ENCODE results near the gene ZSCAN2.
A peak's percentile ranks its signal among the peaks of the same experiment; 100 is the strongest.
"Not testable (repeated sequence)": the region's sequence is repeated elsewhere in the genome, so short reads cannot be mapped to it uniquely, and the experiment has no call there.

ZSCAN2 gene

DNA sequence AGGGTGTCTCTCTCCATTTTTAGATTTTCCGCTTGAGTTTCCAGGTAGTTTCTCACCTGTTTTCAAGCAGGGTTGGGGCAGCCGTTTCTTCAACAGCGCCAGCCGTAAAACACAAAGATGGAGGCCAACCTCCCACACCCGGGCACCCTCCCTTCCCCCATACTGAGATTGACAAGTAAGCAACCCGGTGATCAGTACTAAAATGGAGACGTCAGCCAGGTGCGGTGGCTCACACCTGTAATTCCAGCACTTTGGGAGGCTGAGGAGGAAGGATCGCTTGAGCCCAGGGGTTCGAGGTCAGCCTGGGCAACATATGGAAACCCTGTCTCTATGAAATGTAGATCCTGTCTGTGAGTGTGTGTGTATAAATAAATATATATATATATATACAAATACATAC, 903 bp upstream of the ZSCAN2 start:
- DNase-seq: no peak

DNA sequence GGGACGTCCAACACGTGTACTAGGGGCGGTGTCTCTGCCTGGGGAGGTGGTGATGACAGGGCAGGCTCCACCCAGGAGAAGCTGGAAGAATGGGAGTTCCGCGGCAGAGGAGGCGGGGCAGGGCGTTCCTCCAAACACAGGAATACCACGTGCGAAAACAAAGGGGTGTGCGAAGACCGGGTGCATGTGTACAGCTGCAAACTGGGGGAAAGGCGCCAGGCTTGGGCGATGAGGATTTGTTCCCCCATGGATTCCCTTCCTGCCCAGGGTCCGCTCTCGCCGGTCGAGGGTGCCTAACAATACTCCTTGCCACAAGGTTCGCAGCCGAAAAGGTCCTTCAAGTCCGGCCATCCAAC, 500 bp upstream of the ZSCAN2 start:
- DNase-seq: peak; percentile 70

DNA sequence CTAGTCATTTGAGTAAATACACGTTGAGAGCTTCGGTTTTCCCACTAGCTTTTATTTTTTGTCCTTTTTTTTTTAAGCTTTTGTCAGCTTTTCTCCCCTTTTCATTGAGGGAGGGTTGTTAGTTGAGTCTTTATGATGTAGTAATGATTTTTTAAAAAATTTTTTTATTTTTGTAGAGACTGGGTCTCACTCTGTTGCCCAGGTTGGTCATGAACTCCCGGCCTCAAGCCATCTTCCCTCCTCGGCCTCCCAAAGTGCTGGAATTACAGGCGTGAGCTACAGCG, 688 bp downstream of the ZSCAN2 start:
- no peak for DNase-seq

DNA sequence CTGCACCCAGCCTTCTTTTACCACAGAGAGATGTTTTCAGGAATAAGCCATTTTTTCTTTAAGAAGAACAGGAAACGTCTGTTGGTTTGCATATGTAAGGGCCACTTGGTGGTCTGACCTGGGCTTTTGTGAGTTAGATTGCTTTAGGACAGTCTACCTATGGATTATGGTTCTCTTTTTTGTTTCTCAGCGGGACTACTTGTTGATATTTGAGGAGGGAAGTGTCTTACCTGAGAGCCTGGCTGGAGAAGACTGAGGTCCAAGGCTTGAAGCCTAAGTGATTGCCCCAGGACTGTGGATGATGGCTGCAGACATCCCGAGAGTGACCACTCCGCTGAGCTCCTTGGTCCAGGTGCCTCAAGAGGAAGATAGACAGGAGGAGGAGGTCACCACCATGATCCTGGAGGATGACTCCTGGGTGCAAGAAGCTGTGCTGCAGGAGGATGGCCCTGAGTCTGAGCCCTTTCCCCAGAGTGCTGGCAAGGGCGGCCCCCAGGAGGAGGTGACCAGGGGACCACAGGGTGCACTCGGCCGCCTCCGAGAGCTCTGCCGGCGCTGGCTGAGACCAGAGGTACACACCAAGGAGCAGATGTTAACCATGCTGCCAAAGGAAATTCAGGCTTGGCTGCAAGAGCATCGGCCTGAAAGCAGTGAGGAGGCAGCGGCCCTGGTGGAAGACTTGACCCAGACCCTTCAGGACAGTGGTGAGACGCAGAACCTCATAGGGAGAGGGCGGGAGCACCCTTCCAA, 3.0 kb downstream of the ZSCAN2 start:
- no peak for DNase-seq

DNA sequence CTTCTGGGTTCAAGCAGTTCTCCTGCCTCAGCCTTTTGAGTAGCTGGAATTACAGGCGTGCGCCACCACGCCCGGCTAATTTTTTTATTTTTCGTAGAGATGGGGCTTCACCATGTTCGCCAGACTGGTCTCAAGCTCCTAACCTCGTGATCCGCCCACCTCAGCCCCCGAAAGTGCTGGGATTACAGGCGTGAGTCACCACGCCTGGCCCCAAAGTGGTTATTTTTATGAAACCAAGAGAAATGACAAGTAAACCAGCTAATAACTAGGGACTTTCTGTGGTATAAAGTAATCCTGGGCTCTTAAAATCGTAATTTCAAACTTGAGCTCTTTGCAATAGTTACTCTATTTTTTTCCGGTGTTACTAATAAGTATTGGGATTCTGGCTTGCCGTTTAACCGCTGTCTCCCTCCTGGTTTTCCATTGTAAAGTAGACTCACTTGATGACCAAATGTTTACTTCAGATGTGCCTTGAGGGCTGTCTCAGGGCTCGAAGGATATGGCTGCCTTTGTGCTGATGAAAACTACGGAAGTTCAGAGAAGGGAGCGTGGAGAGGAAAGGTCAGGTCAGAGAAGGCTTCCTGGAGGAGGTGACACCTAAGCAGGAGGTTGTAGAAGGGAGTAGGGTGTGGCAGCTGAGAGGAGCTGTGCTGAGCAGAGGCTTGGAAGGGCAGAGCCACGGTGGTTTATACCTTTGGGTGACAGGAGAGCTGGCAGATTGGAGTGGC, 4.2 kb downstream of the ZSCAN2 start:
- DNase-seq: peak; percentile 82

DNA sequence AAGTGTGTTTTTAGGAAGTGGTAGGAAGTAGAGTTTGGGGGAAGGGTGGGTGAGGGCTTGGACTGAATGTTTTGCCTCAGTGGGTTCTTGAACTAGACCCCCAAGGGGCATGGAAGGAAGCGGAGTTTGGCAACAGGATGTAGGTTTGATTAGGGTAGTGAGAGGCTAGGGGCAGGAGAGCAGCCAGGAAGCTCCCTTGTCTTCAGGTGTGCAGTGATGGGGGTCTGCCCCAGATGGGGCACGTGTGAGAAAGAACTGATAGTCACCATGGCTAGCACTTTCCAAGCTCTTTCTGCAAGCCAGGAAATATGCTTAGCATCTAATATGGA, 4.7 kb downstream of the ZSCAN2 start:
- no peak for DNase-seq

DNA sequence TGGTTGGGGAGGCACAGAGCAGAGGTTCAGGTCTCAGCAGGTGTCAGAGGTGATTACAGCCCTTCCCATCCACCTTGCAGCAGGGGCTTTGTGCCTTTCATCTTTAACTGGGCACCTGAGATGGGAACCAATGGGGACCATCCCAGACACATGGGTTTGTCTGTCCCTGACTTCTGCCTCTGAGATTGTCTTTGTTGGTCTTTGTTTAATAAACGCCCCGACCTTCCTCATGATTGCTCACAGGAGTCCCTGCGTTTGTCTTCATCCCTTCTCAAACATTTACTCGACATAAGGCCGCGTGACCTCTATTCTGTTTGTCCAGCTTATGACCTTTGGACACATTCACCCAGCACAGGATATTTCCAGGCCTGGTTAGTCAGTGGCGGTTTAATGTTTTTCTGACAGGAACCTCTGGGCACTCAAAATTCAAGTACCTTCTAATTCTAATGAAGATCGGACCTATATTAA, 5.9 kb downstream of the ZSCAN2 start:
- DNase-seq: no peak

DNA sequence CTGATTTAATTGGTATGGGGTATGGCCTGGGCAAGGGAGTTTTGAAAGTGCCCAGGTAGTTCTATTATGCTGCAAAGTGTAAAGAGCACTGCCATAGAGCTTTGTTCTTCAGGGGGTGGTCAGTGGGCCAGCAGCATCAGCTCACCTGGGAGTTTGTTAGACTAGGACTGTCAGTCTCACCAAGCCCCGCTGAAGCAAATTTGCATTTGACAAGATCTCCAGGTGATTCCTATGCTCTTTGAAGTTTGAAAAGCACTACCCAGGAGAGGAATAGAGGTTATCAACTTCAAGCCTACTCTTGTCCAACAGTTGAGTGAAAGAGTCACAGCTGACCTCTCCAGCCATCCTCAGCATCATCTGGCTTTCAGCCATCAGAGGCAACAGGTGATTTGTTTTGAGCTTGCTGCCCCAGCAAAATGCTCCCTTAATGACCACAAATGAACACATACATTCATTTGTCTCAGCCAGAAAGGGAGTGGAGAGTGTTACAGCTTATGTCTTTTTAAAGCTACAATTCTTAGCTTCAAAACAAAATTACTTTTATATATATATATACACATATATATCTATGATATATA, 8.0 kb downstream of the ZSCAN2 start:
- DNase-seq: no peak

DNA sequence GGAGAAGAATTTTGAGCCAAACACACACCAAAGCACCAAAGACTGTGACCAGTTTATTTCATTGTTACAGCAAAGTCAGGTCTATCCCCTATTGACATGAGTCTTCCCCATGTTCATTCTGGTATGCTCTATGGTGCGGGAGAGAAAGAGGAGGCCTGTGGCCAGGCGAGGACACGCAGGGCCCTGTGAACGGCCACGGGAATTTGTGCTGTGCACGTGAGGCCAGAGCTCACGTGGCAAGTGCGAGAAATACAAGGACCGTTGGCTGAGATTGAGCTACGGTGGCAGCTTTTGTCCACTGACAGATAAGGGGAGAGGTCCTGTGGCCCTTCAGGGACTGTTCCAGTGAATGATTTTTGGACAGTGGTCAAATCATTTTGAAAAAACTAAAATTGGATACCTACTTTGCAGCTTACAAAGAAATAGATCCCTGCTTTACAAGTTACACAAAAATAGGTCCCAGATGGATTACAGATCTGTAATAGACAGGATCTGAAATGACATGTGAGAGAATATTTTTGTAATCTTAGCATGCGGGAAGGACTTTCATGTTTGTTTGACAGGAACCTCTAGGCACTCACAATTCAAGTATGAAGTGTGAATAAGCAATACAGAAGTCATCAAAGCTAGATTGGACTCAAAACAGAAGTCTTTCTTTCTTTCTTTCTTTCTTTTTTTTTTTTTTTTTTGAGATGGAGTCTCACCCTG, 9.2 kb downstream of the ZSCAN2 start:
- DNase-seq: no peak

DNA sequence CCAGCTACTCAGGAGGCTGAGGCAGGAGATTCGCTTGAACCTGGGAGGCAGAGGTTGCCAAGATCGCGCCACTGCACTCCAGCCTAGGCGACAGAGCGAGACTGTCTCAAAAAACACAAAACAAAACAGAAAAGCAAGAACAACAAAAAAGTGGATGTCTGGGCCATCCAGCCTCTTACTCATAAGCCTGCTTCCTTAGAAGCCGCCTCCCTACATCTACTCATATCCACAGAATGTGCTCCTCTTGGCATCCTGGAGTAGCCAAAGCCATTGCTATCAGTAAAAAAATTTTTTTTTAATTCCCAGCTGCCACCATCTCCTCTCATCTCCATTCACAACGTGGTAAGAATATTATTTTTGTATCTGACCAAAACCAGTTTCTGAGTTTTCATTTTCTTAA, 10.8 kb downstream of the ZSCAN2 start:
- no peak for DNase-seq

DNA sequence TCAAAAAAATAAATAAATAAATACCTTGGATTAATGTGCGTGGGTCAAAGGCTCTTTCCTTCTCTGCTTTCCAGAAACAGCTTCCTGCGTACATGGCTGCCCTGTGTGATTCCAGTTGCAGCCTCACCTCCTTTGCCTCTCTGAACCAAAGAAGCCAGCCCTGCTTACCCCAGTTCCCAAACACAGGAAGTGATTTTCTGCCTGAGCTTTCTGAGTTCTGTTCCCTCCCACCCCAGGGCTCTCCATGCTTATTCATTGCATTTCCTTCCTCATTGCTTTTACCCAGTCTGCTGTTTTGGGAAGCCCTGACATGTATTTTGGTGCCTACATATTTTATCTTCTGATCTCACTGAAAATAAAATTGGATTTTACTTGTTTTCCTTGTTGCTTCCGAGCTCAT, 15.4 kb downstream of the ZSCAN2 start:
- DNase-seq: no peak

DNA sequence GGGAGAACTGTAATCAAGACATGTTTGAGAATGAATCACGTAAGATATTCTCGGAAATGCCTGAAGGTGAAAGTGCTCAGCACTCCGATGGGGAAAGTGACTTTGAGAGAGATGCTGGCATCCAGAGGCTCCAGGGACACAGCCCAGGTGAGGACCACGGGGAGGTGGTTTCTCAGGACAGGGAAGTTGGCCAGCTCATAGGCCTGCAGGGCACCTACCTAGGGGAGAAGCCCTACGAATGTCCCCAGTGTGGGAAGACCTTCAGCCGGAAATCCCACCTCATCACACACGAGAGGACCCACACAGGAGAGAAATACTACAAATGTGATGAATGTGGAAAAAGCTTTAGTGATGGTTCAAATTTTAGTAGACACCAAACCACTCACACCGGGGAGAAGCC, 19.8 kb downstream of the ZSCAN2 start:
- no peak for DNase-seq

DNA sequence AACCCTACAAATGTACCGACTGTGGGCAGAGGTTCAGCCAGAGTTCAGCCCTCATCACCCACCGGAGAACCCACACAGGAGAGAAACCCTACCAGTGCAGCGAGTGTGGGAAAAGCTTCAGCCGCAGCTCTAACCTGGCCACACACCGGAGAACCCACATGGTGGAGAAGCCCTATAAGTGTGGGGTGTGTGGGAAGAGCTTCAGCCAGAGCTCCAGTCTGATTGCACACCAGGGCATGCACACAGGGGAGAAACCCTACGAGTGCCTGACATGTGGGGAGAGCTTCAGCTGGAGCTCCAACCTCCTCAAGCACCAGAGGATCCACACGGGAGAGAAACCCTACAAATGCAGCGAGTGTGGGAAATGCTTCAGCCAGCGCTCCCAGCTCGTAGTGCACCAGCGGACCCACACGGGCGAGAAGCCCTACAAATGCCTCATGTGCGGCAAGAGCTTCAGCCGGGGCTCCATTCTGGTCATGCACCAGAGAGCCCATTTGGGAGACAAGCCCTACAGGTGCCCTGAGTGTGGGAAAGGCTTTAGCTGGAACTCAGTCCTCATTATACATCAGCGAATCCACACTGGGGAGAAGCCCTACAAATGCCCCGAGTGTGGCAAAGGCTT, 20.7 kb downstream of the ZSCAN2 start:
- no peak for DNase-seq

DNA sequence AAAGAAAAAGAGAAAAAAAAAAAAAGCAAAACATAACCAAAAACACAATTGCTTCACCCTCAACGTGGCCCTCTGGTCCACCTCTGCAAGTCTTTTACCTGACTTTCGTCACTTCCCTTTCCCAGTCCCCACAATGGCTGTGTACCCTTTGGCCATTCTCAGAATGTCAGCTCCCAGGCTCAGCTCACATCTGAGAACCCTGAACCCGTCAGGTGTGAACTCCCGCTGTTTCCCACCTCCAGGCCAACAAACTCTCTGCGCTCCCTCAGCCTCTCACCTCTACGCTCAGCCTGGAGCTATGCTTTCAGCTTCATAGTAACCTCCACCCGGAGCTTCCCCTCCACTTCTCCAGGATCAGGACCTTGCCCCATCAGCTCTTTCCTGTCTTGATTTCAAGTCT, 23.6 kb downstream of the ZSCAN2 start:
- DNase-seq: no peak

DNA sequence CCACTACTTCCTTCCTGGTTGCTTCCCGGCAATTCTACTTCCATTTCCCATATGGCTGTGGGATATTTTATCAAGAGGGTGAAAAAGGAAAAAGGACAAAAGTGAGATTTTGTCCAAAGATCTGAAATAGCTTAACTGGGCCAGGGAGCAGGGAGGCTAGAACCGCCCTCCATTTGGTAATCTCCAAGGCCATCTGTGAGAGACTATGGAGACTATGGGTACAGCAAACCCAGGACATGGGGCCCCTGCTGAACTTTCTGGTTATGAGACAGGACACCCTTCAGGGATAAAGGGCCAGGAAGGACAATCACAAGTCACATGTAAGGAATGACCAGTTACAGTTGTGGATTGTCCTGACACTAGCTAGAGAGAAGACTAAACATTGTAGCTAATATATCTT, 24.3 kb downstream of the ZSCAN2 start:
- no peak for DNase-seq

DNA sequence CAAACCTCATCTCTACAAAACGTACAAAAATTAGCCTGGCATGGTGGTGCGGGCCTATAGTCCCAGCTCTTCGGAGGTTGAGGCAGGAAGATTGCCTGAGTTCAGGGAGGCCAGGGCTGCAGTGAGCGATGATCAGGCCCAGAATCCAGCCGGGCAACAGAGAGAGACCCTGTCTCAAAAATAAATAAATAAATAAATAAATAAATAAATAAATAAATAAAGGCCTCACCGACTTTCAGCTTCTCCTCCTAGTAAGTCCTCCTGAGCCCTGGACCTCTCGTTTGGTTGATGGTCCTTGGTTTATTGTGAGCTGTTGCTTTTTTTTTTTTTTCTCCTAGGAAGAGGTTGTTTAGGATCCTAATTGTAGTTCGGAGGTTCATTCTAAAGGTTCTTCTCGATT, 28.2 kb downstream of the ZSCAN2 start:
- DNase-seq: no peak

DNA sequence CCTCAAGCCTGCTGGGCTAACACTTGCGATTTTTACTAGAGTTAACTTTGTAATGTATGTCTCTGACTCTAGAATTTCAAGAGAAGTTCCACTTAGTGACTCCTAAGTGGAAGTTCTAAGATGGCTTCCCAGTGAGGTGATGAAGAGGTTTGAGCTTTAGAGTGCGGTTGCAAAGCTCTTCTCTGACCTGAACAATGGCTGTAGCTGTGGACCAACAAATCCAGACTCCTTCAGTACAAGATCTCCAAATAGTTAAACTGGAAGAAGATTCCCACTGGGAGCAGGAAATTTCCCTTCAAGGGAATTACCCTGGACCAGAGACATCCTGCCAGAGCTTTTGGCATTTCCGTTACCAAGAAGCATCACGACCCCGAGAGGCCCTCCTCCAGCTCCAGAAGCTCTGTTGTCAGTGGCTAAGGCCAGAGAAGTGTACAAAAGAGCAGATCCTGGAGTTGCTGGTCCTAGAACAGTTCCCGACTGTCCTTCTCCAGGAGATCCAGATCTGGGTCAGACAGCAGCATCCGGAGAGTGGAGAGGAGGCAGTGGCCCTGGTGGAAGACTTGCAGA, 31.0 kb downstream of the ZSCAN2 start:
- no peak for DNase-seq

DNA sequence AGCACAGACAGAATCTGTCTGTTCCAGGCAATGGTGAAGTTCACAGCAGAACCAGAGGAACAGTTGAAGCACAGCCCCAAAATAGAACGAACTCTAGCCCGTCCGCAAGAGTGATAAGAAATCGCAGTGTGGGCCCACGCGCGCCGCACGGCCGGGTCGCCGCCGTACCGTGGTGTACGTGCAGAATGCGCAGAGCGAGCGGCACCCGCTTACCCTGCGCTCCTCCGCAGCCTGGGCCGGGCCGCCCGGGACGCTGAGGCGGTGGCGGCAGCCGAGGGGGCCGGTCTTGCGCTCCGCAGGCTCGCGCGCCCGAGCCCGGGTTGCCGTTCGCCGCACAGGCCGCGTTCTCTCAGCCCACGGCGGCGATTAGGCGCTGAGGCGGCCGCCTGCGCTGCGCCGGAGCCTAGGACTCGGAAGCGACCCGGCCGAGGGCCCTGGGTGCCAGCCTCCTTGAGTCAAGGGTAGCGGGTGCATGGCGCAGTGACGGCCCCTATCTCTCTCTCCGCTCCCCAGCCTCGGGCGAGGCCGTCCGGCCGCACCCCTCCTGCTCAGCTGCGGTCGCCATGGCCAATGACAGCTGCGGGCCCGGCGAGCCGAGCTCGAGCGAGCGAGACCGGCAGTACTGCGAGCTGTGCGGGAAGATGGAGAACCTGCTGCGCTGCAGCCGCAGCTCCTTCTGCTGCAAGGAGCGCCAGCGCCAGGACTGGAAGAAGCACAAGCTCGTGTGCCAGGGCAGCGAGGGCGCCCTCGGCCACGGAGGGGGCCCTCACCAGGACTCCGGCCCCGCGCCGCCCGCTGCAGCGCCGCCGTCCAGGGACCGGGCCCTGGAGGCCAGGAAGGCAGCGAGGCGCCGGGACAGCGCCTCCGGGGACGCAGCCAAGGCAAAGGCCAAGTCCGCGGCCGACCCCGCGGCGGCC, 32.8 kb downstream of the ZSCAN2 start:
- peak; percentile 79 for DNase-seq

DNA sequence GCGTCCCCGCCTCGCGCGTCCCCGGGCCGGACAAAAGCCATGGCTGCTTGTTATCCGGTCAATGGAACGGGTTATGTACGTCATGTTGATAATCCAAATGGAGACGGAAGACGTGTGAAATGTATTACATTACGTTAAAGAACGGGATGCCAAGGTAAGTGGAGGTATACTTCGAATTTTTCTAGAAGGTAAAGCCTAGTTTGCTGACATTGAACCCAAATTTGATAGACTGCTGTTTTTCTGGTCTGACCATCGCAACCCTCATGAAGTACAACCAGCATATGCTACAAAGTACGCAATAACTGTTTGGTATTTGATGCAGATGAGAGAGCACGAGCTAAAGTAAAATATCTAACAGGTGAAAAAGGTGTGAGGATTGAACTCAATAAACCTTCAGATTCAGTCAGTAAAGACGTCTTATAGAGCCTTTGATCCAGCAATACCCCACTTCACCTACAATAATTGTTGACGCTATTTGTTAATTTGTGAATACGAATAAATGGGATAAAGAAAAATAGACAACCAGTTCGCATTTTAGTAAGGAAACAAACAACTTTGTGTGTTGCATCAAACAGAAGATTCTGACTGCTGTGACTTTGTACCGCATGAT, 33.5 kb downstream of the ZSCAN2 start:
- no peak for DNase-seq

DNA sequence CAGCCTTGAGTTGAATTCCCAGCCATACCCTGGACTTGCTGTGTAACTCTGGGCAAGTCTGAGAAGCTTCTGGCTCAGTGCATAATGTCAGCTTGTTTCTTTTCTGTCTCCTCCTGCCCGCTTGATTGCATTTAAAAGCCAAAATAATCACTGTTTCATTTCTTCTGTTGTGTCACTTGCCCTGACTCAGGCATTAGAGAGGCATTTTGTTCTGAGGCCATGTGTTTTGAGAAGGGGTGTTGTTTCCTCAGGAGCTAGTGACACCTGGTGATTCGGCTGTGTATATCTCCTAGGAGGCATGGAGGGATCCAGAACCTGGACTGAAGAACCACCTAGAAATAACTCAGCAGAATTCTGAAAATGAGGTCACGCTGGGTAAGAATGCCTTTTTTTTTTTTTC, 37.3 kb downstream of the ZSCAN2 start:
- no peak for DNase-seq

DNA sequence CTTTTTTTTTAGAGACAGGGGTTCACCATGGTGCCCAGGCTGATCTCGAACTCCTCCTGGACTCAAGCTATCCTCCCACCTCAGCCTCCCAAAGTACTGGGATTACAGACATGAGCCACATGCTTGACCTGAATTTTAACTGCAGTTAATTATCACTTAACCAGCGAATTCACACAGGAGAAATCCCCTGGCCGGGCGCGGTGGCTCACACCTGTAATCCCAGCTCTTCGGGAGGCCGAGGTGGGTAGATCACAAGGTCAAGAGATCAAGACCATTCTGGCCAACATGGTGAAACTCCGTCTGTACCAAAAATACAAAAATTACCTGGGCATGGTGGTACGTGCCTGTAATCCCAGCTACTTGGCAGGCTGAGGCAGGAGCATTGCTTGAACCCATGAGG, 41.1 kb downstream of the ZSCAN2 start:
- not testable (repeated sequence) for DNase-seq

DNA sequence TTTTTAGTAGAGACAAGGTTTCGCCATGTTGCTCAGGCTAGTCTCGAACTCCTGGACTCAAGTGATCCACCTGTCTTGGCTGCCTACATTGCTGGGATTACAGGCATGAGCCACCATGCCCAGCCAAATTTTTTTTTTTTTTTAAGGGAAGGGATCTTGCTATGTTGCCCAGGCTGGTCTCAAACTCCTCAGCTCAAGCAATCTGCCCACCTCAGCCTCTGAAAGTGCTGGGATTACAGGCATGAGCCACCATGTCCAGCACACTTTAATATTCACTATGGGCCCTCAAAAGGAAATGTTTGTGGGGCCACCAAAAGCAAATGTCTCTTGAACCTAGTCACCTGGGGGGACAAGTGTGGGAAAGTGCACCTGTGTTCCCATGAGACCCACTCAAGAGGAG, 41.8 kb downstream of the ZSCAN2 start:
- not testable (repeated sequence) for DNase-seq
